ENCODE data around the gene WDR13. TPM values are rescaled to one million over a fixed set of nuclear protein-coding genes. Genes with fewer than 3 reads are reported as not detected.

WDR13 gene
- total RNA-seq, 4 donors from 2014 or later, result 96.5 to 238 (median 184) TPM

DNA sequence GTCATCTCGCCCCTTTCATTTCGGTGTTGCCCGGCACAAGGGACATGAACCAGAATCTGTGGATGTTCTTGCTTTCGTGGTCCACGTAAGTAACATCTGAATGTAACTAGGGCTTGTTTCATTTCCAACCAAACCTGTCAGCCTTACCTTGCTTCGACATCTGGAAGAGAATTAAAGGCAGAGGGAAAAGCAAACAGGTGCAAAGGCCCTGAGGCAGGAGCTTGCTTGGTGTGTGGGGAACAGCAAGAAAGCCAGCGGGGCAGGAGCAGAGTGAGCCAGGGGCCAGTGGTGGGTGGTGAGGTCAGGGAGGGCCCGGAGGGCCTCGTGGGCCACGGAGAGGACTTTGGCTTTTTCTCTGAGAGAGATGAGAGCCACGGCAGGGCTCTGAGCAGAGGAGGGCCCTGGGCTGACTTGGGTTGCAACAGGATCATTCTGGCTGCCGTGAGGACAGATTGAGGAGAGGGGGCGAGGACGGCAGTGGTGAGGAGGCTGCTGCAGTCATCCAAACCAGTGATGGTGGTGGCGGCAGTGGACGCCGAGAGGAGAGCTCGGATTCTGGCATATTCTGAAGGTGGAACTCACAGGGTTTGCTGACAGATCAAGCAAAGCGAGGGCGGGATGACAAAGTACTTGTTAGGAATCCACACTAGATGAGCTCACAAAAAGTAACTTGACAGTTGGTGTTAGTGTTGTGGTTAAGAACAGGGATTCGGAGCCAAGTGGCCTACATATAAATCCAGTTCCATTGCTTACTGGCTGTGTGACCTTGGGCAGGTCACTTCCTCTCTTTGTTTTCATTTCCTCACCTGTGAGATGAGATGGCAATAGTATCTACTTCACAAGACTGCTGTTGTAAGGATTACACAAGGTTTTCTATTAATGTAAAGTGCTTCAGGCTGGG is 6.8 kb upstream of the WDR13 start:
- Histone ChIP-seq H3K36me3 (no peaks in the 10 kb centered on the region), H3K9me3 (no peaks in the 10 kb centered on the region), H3K27ac (peak overlapping the region in 1 of 4 donors; percentile 24), H3K4me3 (no peak overlapping the region), H3K4me1 (no peaks in the 10 kb centered on the region), H3K27me3 (no peaks in the 10 kb centered on the region)
- WGBS, 2 donors (ENCODE audit: low coverage in 1 of 2), result 87% methylated on average over 21 of the region's 21 CpGs; no CpG with 5 or more reads in 1 of the 2 donors
- TF ChIP-seq CTCF (IDR thresholded peaks at IDR 0.05) (no peak), POLR2AphosphoS5 (IDR thresholded peaks at IDR 0.05) (no peak), EP300 (IDR thresholded peaks at IDR 0.05; ENCODE audit: low read depth) (no peak), POLR2A (IDR thresholded peaks at IDR 0.05) (no peak)
- intact Hi-C loops (cut with DNase I; ENCODE audit: low total_unique reads) (no loop called here), in situ Hi-C loops (cut with MboI; ENCODE audit: low pct_ligation_motif_present in 1 of 4, low pct_unique_long_range_greater_than_20kb in 1 of 4, low sequenced_read_pairs in 3 of 4) (no loop called here)
- no peak for DNase-seq

GRCh38 chrX:48591255-48591791 is 6.0 kb upstream of the WDR13 start:
- Histone ChIP-seq H3K4me1 (no peaks in the 10 kb centered on the region), H3K27ac (peak overlapping the region in 1 of 4 donors; percentile 24), H3K36me3 (no peaks in the 10 kb centered on the region), H3K27me3 (no peaks in the 10 kb centered on the region), H3K4me3 (no peak overlapping the region), H3K9me3 (no peaks in the 10 kb centered on the region)
- WGBS, 2 donors (ENCODE audit: low coverage in 1 of 2), result 72% methylated on average over 9 of the region's 9 CpGs; no CpG with 5 or more reads in 1 of the 2 donors
- TF ChIP-seq EP300 (IDR thresholded peaks at IDR 0.05; ENCODE audit: low read depth), result peak; percentile 36
- no peak for TF ChIP-seq POLR2A (IDR thresholded peaks at IDR 0.05)
- peak in 1 of 3 donors; percentile 63 for TF ChIP-seq POLR2AphosphoS5 (IDR thresholded peaks at IDR 0.05)
- TF ChIP-seq CTCF (IDR thresholded peaks at IDR 0.05), result peak in 1 of 5 experiments; percentile 11
- in situ Hi-C loops (cut with MboI; ENCODE audit: low pct_ligation_motif_present in 1 of 4, low pct_unique_long_range_greater_than_20kb in 1 of 4, low sequenced_read_pairs in 3 of 4) (no loop called here), intact Hi-C loops (cut with DNase I; ENCODE audit: low total_unique reads) (no loop called here)
- peak; percentile 23 for DNase-seq

- intact Hi-C loops (cut with DNase I; ENCODE audit: low total_unique reads) (no loop called here), in situ Hi-C loops (cut with MboI; ENCODE audit: low pct_ligation_motif_present in 1 of 4, low pct_unique_long_range_greater_than_20kb in 1 of 4, low sequenced_read_pairs in 3 of 4) (no loop called here)
- WGBS, 2 donors (ENCODE audit: low coverage in 1 of 2), result 78% methylated on average over 5 of the region's 5 CpGs; no CpG with 5 or more reads in 1 of the 2 donors
- Histone ChIP-seq H3K4me3 (no peak overlapping the region), H3K27me3 (no peaks in the 10 kb centered on the region), H3K36me3 (no peaks in the 10 kb centered on the region), H3K4me1 (peaks cover 0 to 5% (median 0%) of the 10 kb centered on the region in 4 donors), H3K9me3 (no peaks in the 10 kb centered on the region), H3K27ac (no peak overlapping the region)
- no peak for TF ChIP-seq POLR2AphosphoS5 (IDR thresholded peaks at IDR 0.05)
- TF ChIP-seq EP300 (IDR thresholded peaks at IDR 0.05; ENCODE audit: low read depth), result no peak
- no peak for TF ChIP-seq CTCF (IDR thresholded peaks at IDR 0.05)
- TF ChIP-seq POLR2A (IDR thresholded peaks at IDR 0.05), result no peak
- DNase-seq, result no peak
Measured at GRCh38 chrX:48592971-48593370, 4.3 kb upstream of the WDR13 start.

DNA sequence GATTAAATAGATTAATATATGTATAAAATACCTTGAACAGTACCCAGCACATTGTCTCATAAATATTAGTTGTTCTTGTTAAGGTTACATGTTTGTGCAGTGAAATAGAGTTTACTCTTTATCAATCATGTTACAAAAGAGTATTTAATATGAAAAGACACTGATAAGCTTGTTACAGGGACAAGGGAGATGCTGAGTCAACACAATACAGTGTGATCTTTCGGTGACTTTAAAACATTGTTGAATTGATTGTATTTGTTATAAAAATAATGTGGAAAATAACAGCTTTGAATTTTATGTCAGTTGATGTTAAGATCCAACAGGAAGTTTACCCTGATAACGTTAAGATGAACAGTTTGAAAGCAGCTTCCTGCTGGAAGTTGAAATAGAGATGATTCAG is 1.4 kb upstream of the WDR13 start:
- 59% methylated on average over 2 of the region's 2 CpGs; no CpG with 5 or more reads in 1 of the 2 donors for WGBS, 2 donors (ENCODE audit: low coverage in 1 of 2)

More for the DNA sequence above, 1.4 kb upstream of the WDR13 start:
- intact Hi-C loops (cut with DNase I; ENCODE audit: low total_unique reads) (no loop called here), in situ Hi-C loops (cut with MboI; ENCODE audit: low pct_ligation_motif_present in 1 of 4, low pct_unique_long_range_greater_than_20kb in 1 of 4, low sequenced_read_pairs in 3 of 4) (no loop called here)
- Histone ChIP-seq H3K27ac (no peak overlapping the region), H3K4me1 (peaks cover 0 to 12% (median 3%) of the 10 kb centered on the region in 4 donors), H3K4me3 (no peak overlapping the region), H3K36me3 (peaks cover 0 to 5% (median 2%) of the 10 kb centered on the region in 4 donors), H3K27me3 (no peaks in the 10 kb centered on the region), H3K9me3 (no peaks in the 10 kb centered on the region)
- no peak for DNase-seq
- TF ChIP-seq POLR2A (IDR thresholded peaks at IDR 0.05) (no peak), CTCF (IDR thresholded peaks at IDR 0.05) (no peak), EP300 (IDR thresholded peaks at IDR 0.05; ENCODE audit: low read depth) (no peak), POLR2AphosphoS5 (IDR thresholded peaks at IDR 0.05) (no peak)
